NCI-H1105 treated with DMSO at 0.1 percent for 48 hours (cell line): ENCODE results near the gene PPP1R3G.

ENCODE experiments used
- DNase-seq: peaks from one replicate; lab custom pipeline; 2025; lab: John Stamatoyannopoulos, UW

Gene PPP1R3G

DNA sequence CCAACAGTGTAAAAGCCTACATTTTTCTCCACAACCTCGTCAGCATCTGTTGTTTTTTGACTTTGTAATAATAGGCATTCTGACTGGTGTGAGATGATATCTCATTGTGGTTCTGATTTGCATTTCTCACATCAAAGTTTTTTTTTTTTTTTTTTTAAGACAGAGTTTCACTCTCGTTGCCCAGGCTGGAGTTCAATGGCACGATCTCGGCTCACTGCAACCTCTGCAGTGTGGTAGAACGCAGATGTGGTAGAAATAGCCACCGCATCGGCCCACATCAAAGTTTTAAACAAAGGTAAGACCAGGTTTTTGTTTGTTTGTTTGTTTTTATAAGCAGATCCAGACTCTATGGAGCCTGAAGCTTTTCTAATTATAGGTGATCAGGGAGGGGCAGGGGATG is 12.7 kb upstream of the PPP1R3G start:
- no peak for DNase-seq

DNA sequence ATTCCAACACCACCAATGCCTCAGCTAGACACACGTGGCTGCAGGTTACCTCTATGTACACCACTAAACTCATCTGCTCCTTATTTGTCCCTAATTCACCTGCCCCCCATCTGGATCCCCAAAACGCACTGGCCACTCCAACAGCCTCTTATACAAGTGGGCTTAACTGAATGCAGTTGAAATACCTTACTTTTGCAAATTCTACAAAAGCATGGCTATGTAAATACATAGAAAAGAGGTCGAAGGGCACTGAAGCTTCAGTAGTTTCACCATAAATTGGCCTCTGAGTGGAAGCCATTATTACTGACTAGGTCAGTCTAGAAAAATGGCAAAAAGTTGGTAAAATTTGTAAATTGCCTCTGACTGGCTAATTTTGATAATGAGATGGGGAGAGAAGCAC is 11.1 kb upstream of the PPP1R3G start:
- DNase-seq: no peak

DNA sequence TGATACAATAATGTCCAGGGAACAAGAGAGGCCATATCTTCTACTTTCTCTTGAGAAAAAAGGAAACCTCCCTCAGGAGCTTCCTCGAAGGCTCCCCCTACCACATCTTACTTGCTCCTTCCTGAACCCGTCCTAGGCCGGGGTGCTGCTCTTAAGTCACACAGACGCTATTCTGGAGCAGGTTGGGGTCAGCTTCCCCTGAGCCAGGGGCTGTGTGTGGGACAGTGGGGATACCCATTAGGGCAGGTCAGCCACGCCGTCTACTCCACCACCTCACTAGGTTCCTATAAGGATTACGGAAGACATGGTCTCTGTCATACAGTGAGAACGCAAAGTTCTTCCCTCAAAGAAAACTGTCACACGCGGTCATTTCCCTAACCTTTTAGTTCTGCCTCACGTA is 8.2 kb upstream of the PPP1R3G start:
- no peak for DNase-seq

DNA sequence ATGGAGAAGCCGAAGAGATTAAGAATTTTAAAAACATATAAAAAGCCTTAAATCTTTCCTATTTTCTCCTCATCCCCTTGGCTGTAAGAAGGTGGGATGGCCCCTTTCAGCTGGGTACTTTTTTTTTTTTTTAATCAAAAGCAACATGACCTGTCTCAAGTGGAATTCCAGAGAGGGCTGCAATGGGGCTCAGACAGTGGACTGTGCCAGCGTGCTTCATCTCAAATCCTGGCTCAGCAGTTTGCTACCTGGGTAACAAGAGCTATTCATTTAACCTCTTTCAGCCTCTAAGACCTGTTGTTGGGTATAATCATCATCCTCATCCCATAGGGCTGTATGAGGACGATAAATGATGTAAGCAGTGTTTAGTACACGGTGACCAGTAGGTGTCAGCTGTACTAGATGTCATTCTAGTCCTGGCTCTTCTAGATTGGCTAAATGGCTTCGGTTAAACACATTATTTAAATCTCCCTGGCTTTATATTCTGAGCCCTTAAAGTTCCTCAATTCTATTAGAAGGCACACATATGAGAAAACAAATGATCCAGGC is 6.9 kb upstream of the PPP1R3G start:
- no peak for DNase-seq

DNA sequence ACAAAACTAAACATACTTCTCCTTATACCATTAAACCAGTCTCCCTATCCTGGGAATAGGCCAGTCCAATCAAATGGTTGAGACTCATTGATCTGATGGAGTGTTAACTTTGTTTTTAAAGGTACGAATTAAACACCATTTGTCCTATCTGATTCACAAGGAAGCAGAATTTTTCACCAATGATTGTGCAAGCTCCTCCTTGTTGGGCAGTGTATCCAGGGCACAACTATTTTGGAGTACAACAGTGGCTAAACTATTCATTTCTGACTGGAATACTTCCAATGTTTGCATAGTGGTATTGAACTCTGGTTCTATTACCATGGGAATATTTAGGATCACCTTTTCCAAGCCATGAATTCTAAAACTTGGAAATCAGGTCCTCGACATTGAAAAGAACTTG is 5.4 kb upstream of the PPP1R3G start:
- DNase-seq: no peak

DNA sequence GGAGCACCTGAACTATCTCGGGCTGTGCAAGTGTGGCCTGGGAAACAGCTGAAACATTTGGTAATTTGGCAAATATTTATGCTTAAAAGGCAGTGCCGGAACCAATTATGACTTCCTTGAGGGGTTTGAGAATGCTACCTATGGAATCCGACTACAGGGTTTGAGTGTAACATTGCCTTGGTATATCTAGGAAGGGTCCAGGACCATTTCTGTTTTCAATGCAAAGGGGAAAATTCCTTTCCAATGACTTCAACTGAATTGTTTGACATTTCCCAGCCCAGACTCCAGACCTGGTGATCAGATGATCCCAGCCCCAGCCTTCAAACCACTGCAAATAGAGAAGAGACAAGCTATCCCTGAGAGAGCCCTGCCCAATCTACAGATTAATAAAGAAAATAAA is 4.6 kb upstream of the PPP1R3G start:
- no peak for DNase-seq

DNA sequence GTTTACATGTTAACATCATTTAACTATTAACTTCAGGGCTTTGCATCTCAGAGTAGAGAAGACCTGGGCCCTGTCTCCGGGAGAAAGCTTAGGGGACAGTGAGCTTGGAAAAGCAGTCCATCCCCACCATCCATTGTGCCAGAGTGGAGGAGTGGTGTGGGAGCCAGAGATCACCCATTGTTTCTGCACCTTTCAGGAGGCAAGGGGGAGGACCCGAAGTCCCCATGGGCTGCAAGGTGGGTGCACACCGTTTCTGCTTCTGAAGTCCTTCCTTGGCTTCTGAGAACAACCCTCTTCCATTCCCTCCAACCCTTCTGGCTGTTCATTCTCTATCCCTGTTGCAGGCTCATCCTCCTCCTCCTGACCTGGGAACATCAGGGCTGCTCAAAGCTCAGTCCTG is 4.0 kb upstream of the PPP1R3G start:
- no peak for DNase-seq

DNA sequence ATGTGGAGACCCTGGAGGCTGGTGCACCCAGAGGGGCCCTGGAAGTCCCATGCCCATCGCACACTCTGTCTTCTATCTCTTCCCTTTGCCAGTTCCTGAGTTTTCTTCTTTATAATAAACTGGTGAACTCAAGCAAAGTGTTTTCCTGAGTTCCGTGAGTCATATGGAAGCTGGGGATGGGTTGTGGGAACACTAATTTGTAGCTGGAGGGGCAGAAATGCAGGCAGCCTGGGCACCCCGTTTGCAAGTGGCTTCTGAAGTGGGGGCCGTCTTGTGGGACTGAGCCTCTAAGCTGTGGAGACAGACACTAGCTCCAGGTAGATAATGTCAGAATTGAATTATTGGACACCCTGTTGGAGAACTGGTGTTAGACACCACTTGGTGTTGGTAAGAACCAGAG is 3.2 kb upstream of the PPP1R3G start:
- no peak for DNase-seq

DNA sequence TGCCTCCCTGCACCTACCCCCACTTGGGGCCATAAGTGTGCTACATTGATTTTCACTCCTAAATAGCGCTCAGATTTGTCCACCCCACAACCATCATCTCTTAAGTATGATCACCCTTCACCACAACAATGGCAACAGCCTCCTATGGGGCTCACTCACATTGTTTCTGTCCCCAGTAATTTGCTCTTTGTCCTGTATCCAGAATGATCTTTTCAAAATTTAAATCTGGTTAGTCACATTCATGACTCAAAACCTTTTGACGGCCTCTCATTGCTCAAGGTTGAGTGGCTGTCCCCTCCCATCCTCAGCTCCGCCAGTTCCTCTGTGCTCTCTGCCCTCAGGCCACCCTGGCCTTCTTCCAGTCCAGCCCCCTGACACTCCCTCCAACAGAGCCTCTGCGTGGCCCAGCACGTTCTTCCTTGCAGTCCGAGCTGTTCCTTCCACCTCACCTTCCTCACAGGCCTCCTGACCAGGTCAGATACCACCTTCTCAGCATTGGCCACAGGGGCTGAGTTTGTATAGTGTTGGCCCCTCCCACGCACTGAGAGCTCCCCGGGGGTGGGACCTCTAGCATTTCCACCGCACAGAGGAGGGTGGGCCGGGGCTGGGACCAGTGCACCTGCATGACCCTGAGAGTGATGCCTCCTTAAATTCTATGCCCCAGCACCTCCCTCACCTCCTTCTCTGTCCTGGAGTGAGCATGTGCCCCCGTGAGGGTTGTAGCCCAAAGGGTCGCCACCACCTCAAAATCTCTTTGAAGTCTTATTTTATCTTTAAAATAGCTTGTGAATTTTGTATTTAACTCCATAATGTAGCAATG is 2.4 kb upstream of the PPP1R3G start:
- no peak for DNase-seq

DNA sequence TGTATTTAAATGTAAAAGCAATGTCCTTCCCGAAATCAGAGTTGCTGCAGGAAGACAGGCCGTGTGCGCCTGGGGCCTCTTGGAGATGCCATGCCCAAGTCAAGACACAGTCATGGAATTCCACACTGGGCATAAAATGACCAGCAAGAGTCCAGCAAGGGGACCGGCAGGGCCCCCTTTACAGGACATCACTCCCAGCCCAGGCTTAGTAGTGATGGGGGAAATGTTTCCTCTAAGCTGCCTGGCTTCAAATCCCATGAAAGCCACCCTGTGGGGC is 1.9 kb upstream of the PPP1R3G start:
- DNase-seq: no peak

DNA sequence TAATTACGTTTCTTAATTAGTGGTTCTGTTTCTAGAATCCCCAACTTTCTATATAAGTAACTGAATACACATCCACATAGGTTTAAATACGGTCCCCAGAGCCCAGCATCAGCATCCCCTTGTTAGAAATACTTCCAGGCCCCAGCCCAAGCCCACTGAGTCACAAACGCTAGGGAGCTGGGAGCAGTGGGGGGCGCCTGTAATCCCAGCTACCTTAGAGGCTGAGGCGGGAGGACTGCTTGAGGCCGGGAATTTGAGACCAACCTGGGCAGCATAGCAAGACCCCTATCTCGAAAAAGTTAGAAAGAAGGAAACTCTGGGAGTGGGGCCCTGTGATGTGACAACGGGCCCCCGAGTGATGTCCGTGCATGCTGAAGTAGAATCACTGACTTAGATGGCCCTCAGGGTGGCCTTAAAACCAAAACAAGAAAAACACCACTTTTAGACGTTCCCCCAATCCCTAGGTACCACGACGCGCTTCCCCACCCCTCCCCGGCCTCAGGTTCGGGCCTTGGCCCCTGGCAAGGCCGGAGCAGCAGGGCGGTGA is 1.3 kb upstream of the PPP1R3G start:
- DNase-seq: no peak

DNA sequence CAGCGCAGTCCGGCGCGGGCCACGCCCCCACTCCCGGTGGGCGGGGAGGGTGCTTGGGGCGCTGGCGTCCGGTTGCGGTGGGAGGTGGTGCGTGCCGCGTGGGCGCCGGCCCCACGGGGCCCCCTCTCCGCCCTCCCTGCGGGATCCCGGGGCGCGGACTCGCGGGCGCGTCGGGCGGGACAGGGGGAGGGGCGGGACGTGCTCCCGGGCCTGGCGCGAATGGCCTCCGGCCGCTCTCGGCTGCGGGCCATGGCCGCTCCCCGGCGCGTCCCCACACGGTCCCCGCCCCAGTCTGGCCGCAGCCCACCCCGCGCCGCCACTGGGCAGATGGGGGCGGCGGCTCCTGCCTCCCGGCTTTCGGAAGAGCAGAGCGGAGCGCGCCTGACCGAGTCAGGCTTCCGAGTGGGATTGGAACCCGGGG is 771 bp upstream of the PPP1R3G start:
- DNase-seq: no peak

DNA sequence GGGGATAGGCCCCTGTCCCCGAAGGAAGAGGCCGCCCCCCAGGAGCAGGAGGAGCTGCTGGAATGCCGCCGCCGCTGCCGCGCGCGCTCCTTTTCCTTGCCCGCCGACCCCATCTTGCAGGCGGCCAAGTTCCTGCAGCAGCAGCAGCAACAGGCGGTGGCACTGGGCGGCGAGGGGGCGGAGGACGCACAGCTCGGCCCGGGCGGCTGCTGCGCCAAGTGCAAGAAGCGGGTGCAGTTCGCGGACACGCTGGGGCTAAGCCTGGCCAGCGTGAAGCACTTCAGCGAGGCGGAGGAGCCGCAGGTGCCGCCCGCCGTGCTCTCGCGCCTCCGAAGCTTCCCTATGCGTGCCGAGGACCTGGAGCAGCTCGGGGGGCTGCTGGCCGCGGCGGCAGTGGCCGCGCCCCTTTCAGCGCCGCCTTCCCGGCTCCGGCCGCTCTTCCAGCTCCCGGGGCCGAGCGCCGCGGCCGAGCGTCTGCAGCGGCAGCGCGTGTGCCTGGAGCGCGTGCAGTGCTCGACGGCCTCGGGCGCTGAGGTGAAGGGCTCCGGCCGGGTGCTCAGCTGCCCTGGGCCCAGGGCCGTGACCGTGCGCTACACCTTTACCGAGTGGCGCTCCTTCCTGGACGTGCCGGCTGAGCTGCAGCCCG is 630 bp downstream of the PPP1R3G start:
- peak; percentile 22 for DNase-seq

DNA sequence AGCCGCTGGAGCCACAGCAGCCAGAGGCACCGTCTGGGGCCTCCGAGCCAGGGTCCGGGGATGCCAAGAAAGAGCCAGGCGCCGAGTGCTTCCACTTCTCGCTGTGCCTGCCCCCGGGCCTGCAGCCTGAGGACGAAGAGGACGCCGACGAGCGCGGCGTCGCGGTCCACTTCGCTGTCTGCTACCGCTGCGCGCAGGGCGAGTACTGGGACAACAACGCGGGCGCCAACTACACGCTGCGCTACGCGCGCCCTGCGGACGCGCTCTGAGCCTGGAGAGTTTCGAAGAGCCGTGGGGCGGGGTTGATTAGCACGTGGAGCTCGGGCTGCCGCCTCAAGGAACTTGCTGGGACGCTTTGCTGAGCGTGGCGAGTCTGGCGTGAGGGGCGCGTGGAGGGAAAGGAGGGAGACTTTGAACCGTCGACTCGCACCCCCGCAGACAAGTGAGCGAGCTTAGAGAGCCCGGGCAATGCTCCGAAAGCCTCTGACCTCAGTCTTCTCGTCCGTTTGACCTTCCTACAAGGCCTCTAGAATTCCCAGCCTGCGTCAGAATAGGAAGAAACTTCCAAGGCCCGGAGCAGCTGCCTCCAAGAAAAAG is 1.3 kb downstream of the PPP1R3G start:
- no peak for DNase-seq

DNA sequence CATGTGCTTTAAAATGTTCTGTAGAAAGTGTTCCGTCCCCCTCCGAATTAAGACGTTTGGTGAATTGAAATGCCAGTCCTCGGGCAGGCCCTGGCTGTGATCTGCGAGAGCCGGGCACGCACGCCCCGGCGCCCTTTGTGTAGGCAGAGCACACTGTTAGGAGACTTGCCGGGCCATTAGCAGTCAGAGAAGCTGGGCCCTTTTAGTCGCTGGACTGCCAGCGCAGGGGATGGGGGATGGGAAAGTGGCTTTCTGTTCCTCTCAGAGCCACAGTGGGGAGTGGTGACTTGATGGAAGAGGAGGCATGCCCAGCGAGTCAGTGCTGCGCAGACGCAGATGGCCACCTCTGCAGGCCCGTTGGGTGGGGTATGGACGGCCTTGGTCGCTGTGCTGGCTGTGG is 2.2 kb downstream of the PPP1R3G start:
- DNase-seq: no peak

DNA sequence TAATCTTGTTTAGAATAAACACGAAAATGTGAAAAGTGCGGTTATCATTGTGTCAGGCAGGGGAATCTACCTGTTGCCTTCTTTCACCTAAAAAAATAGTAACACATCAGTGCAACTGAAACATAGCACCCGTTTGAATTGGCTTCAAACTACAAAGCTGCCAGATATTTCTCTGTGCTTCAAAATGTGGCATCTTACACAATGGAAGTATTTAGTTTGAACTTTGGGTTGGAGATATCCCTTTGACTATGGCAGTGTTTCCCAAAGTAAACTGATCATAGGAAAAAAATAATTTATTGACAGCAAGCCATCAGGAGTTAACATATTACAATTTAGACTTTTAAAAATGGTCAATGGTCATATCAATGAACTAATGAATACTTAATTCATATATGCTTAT is 3.6 kb downstream of the PPP1R3G start:
- DNase-seq: no peak

DNA sequence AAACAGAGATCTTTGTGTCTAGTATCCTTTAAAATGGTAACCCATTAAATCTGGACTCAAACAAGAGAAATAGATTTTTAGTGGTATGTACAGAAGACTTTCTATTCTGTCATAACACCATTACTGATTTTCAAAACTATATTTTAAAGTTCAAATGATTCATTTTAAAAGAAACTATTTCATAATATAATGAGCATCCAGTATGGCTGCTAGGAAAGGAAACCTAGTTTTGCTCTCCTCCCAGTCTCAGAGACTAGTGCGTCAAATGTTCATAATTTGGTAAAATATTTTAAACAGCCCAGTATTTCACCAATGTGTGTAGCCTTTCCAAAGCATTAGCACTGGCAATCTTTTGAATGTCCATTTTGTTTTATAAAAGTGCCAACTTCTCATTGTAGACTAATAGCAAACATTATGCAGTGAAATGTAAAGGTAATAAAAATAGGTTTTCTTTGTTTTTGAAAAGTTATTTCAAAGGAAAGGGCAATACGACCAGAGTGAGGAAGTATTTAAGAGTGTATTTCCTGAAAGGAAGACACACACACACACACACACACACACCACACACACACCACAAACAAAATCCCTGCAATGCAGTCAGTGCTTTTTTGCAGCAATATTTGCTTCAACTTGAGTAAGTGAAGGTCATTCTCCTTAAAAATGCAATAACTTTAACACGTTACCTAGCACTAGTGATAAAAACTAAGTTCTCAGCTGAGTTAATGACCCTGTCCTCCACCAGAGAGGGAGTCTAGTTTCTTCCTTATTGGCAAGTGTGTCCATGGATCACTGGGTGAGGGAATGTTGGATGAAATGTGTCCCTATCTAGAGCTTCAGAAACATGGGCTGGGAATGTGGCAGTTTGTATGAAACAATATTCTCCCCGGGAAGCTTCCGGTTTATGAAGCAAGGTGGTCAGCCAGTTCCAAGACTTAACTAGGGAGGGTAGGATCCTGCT is 4.6 kb downstream of the PPP1R3G start:
- DNase-seq: no peak

DNA sequence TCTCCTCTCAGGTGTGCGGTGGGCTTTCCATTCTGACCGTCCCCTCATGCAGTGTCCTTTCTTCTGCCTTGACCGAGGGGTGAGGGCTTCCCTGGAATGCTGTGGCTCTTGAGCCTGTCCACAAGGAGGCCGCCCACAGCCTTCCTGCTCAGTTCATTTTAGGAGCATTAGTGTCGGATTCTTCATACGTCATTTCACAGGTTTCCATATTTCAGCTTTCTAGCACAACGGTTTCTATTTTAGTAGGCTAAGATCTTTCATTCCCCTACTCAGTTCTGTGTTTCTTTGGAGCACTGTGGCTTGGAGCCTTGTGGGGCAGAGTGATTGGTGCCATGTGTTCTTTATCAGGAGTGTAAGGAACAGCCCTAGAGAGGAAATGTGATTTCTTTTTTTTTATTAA is 5.5 kb downstream of the PPP1R3G start:
- DNase-seq: no peak

DNA sequence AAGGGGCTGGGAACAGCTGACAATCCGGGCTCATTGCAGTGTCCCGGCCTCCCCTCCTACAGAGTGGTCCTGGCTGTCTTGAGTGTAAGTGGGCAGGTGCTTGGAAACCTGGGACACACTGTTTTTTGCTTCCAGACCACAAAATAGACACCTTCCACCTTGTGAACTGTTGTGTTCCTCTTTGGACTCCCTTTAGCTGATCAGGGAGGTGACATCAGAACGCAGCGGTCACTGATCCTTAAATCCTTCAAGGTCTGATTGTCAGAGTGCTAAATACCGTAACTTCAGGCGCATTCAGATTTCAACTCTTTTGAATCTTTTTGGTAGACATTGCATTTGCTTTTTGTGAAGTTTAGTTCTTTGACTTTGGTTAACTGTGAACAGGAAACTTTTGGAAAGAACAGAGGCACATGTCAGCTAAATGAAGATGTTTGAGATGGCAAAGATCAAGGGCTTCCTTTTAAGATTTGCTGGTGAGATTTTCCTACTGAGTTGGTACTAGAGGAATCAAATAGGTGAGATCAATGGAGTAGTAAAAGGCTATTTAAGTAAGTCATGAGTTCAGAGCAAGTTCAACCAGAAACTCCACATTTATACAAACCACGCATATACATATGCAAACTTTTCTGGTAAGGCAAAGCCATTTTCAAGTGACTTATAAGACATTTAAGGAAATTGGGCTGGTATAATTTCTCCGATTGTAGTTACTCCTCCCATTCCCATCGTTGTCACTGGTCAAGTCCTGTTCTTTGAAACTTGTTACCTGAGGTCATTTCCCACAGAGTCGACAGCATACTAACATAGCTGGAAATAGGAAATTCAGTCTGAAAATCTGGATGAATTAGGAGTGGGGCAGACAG is 6.3 kb downstream of the PPP1R3G start:
- DNase-seq: no peak

DNA sequence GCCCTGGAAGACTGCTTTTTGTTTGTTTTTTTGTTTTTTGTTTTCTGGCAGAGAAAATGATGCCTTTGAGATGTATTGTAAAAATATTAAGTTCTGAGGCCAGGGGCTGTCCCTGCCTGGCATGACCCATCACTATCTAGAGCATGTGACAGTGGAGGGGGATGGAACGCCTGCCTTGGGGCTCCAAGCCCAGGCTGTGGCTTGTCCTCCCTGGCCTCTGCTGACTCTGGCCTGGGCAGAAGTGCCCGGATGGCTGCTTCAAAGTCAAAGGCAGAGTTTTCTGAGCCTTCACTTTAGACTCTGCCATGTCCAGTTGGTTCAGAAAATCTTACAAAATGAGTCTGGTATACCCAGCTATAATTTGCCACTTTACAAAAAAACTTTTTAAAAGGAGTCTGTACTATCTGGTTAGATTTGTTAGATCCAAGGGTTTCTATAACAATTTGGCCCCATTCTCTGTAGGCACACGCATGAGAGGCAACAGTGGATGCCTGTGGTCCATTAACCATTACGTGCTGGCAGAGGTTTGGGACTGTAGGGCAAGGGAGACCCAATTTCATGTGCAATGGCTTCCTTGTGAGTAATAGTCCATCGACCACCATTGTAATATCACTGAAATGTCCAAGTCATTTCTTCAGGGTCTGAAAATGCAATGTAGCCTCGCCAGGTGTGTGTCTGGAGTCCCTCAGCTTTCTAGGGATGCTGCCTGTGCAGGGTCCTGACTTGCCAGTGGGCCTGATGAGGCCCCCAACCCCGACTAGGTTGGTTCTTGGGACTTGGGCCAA is 8.3 kb downstream of the PPP1R3G start:
- DNase-seq: no peak
